Activated CD8-positive, alpha-beta memory T cell treated with anti-CD3 and anti-CD28 coated beads for 48 hours (primary cell): ENCODE measurements around the gene PYGB.

Experiments
- DNase-seq, 3 experiments: peaks; one replicate each; pipeline ENCODE4 v3.0.0-alpha.2; 2020; ENCODE audit warnings: low read depth in 2 of 3, low spot score in 2 of 3

The PYGB gene

GRCh38 chr20:25280574-25281535 is 33.0 kb downstream of the PYGB start:
- DNase-seq = no peak

- DNase-seq = no peak
These were observed 33.7 kb downstream of the PYGB start for GRCh38 chr20:25281541-25281991.

DNA sequence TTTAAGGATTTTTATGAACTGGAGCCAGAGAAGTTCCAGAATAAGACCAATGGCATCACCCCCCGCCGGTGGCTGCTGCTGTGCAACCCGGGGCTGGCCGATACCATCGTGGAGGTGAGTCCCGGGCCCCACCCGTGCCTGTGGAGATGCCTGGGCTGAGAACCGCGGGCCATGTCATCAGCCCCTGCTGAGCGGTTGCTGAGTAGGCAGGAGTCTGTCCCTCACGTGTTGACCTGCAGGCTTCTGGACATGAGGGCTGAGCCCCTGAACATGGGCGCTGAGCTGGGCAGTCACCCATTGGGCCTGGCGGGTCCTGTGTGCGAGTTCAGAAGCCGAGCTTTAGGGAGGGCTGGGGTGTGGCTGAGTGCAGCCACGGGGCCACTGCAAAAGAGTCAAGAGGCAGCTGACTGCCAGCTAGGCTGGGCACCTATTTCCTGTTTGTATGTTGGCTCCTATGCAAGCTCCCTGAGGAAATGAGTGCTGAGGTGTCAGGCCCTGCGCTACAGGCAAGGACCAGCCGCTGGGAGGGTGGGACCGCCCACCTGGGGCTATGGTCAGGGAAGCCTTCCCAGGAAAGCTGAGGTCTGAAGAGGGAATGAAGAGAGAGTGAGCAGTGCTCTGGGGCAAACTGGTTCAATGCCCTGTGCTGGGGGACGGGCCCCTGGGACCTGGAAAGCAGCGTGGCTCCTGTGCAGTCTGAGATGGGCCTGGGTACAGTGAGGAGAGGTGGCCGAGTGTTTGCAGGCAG is 34.3 kb downstream of the PYGB start:
- no peak for DNase-seq

GRCh38 chr20:25282796-25283195 is 34.9 kb downstream of the PYGB start:
- no peak for DNase-seq

- no peak for DNase-seq
These were observed 35.5 kb downstream of the PYGB start for GRCh38 chr20:25283221-25283951.

DNA sequence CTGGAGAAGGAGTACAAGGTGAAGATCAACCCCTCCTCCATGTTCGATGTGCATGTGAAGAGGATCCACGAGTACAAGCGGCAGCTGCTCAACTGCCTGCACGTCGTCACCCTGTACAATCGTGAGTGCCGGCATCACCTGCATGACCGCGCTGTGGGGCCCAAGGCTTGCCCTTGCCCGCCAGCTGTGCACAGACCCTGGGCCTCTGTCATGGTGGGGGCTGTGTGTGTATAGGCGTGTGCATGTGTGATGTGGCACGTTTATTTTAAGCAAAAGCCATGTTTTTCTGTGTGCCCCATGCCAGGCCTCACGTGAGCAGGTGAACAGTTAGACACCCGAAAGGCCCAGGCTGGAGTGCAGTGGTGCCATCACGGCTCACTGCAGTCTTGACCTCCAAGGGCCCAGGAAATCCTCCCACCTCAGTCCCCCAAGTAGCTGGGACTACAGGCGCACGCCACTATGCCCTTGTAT is 36.3 kb downstream of the PYGB start:
- no peak for DNase-seq

DNA sequence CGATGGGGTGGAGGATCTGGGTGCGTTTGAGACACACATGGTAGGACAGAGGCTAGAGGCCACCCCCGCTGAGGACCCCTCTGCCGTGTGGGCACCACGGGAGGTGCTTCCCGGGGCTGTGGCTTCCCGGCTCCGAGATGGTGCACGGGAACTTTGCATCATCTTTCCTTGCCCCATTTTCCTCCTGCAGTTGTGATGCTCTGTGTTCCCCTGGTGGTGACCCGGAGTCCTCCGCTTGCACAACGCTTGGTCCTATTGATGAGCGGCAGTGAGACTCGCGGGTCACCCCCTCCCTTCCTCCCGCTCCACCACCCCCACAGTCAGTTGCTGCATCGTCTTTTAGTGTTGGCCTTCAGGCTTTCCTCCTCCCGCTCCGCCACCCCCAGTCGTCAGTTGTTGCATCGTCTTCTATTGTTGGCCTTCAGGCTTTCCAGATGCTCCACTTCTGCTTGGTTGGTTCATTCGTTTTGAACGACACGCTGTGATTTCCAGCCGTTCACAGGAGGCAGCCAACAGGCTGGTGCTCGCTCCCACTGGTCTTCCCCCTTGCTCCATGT is 37.3 kb downstream of the PYGB start:
- DNase-seq = no peak

- DNase-seq = no peak
These were observed 38.2 kb downstream of the PYGB start for GRCh38 chr20:25285856-25286798.

- DNase-seq = no peak
These were observed 39.0 kb downstream of the PYGB start for GRCh38 chr20:25286917-25287316.

GRCh38 chr20:25287631-25288290 is 39.9 kb downstream of the PYGB start:
- no peak for DNase-seq

GRCh38 chr20:25288291-25289181 is 40.7 kb downstream of the PYGB start:
- no peak for DNase-seq

DNA sequence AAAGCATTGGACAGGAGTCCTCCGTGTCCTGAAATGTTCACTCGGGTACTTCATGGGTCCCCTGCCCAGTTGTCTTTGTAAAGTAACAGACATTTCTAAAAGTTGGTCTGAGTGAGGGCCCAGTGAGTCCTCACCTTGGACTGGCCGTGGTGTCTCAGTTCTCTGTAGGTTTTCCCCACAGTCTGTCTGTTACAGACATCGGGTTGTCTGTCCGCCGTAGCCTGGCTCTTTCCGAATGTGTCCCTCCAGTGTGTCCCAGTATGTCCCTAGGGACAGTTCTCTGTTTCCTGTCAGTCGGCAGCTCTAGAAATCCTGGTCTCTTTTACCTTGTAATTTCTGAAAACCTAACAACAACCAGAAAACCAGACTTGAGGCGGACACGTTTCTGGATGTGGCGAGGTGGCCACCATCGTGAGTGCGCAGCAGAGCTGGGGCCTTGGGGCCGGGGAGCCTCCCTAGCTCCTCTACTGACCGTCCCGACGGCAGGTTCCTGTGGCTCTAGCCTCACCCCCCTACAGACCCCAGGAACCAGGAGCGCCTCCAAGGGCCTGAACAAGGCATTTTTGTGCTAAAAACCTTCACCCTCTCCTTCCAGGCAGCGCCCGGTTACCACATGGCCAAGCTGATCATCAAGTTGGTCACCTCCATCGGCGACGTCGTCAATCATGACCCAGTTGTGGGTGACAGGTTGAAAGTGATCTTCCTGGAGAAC is 42.2 kb downstream of the PYGB start:
- no peak for DNase-seq

DNA sequence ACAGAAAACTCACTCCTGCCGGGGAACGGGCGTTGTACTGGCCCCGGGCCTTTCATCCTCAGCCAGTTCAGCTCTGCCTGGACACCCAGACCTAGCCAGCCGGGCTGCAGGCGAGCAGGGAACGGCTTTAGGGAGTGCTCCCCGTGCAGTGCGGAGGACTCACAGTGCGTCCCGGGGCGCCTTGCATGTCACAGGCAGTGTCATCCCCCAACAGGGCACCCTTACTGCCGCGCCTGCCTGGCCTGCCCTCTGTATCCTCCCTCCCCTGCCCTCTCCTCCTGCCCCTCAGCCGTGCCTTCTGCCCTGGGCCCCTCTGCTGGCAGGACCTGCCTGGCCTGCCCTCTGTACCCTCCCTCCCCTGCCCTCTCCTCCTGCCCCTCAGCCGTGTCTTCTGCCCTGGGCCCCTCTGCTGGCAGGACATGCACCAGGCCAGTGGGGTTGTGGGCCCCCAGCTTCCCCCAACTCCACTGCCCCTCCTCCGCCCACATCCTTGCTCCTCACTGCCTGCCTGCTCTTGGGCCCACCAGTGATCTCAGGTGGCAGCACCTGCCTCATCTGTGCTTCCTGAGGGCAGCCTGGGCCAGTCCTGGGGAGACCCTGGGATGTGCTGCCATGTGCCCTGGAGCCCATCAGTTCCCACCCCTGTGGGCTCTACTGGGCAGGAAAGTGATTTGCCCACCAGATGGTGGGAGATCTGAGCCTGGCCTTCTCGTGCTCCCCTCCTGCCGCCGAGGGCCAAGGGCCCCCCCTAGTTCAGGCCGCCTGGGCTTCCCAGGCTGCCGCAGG is 43.0 kb downstream of the PYGB start:
- DNase-seq = no peak

DNA sequence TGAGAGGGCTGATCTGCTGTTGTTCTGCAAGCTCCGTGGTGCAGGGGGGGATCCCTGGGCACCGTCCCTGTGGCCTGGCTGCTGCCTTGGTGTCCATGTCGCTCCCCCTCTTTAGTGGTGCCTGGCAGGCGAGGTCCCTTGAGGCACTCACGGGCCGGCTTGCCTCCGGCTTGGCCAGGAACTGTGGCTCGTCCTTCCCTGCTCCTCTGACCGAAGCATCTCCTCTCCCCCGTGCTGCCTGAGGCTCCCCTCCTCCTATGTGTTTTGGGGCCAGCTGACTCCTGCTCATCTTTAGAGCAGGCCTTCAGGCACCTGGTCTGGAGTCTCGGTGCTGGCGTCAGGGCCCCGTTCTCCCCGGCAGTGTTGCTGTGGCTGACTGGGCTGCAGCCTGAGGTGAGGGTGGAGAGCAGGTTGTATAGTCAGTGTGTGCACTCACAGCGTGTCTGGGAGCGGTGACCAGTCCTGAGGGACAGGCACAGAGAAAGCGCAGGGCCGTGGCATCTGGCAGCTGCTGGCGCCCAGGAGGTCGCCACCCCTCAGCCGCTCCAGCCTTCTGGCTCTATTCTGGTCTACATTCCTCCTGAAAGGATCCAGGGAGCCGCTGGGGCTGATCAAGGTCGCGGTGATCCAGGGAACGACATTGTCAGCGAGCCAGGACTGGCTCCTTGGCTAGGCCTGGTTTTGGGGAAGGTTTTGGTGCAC is 43.7 kb downstream of the PYGB start:
- DNase-seq = no peak

GRCh38 chr20:25292176-25292891 is 44.4 kb downstream of the PYGB start:
- no peak for DNase-seq

GRCh38 chr20:25293507-25293906 is 45.6 kb downstream of the PYGB start:
- no peak for DNase-seq
